H9 (cell line): ENCODE measurements around the gene EIF5A. TPM values are rescaled to one million over a fixed set of nuclear protein-coding genes. Genes with fewer than 3 reads are reported as not detected.
A peak's percentile ranks its signal among the peaks of the same experiment; 100 is the strongest.

Experiments
- DNase-seq: peaks from one replicate; pipeline ENCODE4 v3.0.0-alpha.2; 2017
- H2AFZ ChIP-seq: one replicate; pipeline ENCODE4 v1.6.1; 2013; ENCODE audit warnings: mild to moderate bottlenecking, low read length, control low read depth, moderate library complexity
- H2AK5ac ChIP-seq: 2 replicates; pipeline ENCODE4 v1.6.1; 2013; ENCODE audit warnings: low read length, control low read depth, mixed read lengths; ENCODE audit not compliant: insufficient read length
- H2BK120ac ChIP-seq: one replicate; pipeline ENCODE4 v1.6.1; 2013; ENCODE audit warnings: low read depth, mild to moderate bottlenecking, low read length, control low read depth, inconsistent platforms; ENCODE audit not compliant: poor library complexity, severe bottlenecking
- H2BK12ac ChIP-seq: 2 replicates; pipeline ENCODE4 v1.6.1; 2013; ENCODE audit warnings: low read length, control low read depth, mixed read lengths, low read depth; ENCODE audit not compliant: insufficient read length
- H2BK15ac ChIP-seq: 2 replicates; pipeline ENCODE4 v1.6.1; 2013; ENCODE audit warnings: low read depth, low read length, control low read depth
- H2BK20ac ChIP-seq: one replicate; pipeline ENCODE4 v1.6.1; 2013; ENCODE audit warnings: low read depth, mild to moderate bottlenecking, low read length, control low read depth, inconsistent platforms; ENCODE audit not compliant: poor library complexity, severe bottlenecking
- H2BK5ac ChIP-seq: 2 replicates; pipeline ENCODE4 v1.6.1; 2013; ENCODE audit warnings: low read length, control low read depth, mixed read lengths; ENCODE audit not compliant: insufficient read length
- H3K14ac ChIP-seq: 2 replicates; pipeline ENCODE4 v1.6.1; 2013; ENCODE audit warnings: low read length, control low read depth; ENCODE audit not compliant: insufficient read depth
- H3K18ac ChIP-seq: 2 replicates; pipeline ENCODE4 v1.6.1; 2013; ENCODE audit warnings: low read depth, mild to moderate bottlenecking, mixed read lengths, low read length, control low read depth; ENCODE audit not compliant: insufficient read length
- H3K23ac ChIP-seq: 2 replicates; pipeline ENCODE4 v1.6.1; 2013; ENCODE audit warnings: low read length, control low read depth, mixed read lengths, low read depth; ENCODE audit not compliant: insufficient read length
- H3K23me2 ChIP-seq: 2 replicates; pipeline ENCODE4 v1.6.1; 2013; ENCODE audit warnings: low read depth, mild to moderate bottlenecking, mixed read lengths, low read length, control low read depth; ENCODE audit not compliant: insufficient read length, poor library complexity, severe bottlenecking
- H3K27ac ChIP-seq: 2 replicates; pipeline ENCODE4 v1.5.1; 2013; ENCODE audit warnings: low read length, control low read depth, mixed read lengths, low read depth; ENCODE audit not compliant: insufficient read length
- H3K27me3 ChIP-seq: 2 replicates; pipeline ENCODE4 v1.6.1; 2013; ENCODE audit warnings: low read length, control low read depth, inconsistent platforms; ENCODE audit not compliant: insufficient read depth
- H3K4ac ChIP-seq: 2 replicates; pipeline ENCODE4 v1.6.1; 2013; ENCODE audit warnings: low read depth, mild to moderate bottlenecking, control low read depth, inconsistent platforms, low read length, moderate library complexity
- H3K4me1 ChIP-seq: 2 replicates; pipeline ENCODE4 v1.6.1; 2013; ENCODE audit warnings: low read length, control low read depth, inconsistent platforms; ENCODE audit not compliant: insufficient read depth
- H3K4me2 ChIP-seq: 2 replicates; pipeline ENCODE4 v1.6.1; 2013; ENCODE audit warnings: low read length, control low read depth, mixed read lengths; ENCODE audit not compliant: insufficient read length, insufficient read depth
- H3K56ac ChIP-seq: 2 replicates; pipeline ENCODE4 v1.6.1; 2013; ENCODE audit warnings: low read depth, mild to moderate bottlenecking, mixed read lengths, low read length, control low read depth; ENCODE audit not compliant: insufficient read length
- H3K79me1 ChIP-seq: 2 replicates; pipeline ENCODE4 v1.6.1; 2013; ENCODE audit warnings: low read depth, mild to moderate bottlenecking, moderate library complexity, low read length, control low read depth, inconsistent platforms; ENCODE audit not compliant: insufficient read depth, poor library complexity, severe bottlenecking
- H3K79me2 ChIP-seq: 2 replicates; pipeline ENCODE4 v1.6.1; 2013; ENCODE audit warnings: low read length, control low read depth, inconsistent platforms; ENCODE audit not compliant: insufficient read depth
- H3K9ac ChIP-seq: 2 replicates; pipeline ENCODE4 v1.6.1; 2013; ENCODE audit warnings: low read length, control low read depth, mixed read lengths; ENCODE audit not compliant: insufficient read length; ENCODE audit errors: extremely low read depth
- H3K9me3 ChIP-seq: one replicate; pipeline ENCODE4 v1.6.1; 2013; ENCODE audit warnings: low read depth, low read length, inconsistent platforms; ENCODE audit not compliant: control insufficient read depth
- H3T11ph ChIP-seq: one replicate; pipeline ENCODE4 v1.6.1; 2013; ENCODE audit warnings: mild to moderate bottlenecking, low read length, control low read depth, inconsistent platforms
- H4K20me1 ChIP-seq: one replicate; pipeline ENCODE4 v1.6.1; 2013; ENCODE audit not compliant: control insufficient read depth, insufficient read length, insufficient read depth
- H4K5ac ChIP-seq: 2 replicates; pipeline ENCODE4 v1.6.1; 2013; ENCODE audit warnings: low read depth, mild to moderate bottlenecking, mixed read lengths, low read length, control low read depth; ENCODE audit not compliant: insufficient read length
- H4K8ac ChIP-seq: replicated peaks from 2 replicates; pipeline ENCODE4 v1.6.1; 2013; ENCODE audit warnings: low read length, control low read depth, mixed read lengths, low read depth; ENCODE audit not compliant: insufficient read length
- H4K91ac ChIP-seq: 2 replicates; pipeline ENCODE4 v1.6.1; 2013; ENCODE audit warnings: low read depth, mild to moderate bottlenecking, moderate library complexity, mixed read lengths, low read length, control low read depth; ENCODE audit not compliant: insufficient read length
- H3K27ac Mint-ChIP-seq, 3 experiments: 2 replicates in 2 of 3; 3 replicates in 1 of 3; pipeline ENCODE4 v1.8.0; 2020 to 2021; ENCODE audit warnings: mixed read lengths in 3 of 3, mild to moderate bottlenecking in 1 of 3, moderate library complexity in 1 of 3
- H3K27me3 Mint-ChIP-seq: 2 replicates; pipeline ENCODE4 v1.8.0; 2021; ENCODE audit warnings: low read depth, mild to moderate bottlenecking, moderate library complexity, mixed read lengths
- H3K36me3 Mint-ChIP-seq, 3 experiments: 2 replicates in 2 of 3; 3 replicates in 1 of 3; pipeline ENCODE4 v1.8.0; 2020 to 2021; ENCODE audit warnings: low read depth in 3 of 3, mixed read lengths in 3 of 3; ENCODE audit not compliant: insufficient read depth in 1 of 3
- H3K4me1 Mint-ChIP-seq, 2 experiments: 2 replicates each; pipeline ENCODE4 v1.8.0; 2020; ENCODE audit warnings: mixed read lengths in 2 of 2
- H3K4me3 Mint-ChIP-seq, 2 experiments: 2 replicates in 1 of 2; 3 replicates in 1 of 2; pipeline ENCODE4 v1.8.0; 2020 to 2021; ENCODE audit warnings: mild to moderate bottlenecking in 2 of 2, mixed read lengths in 2 of 2, moderate library complexity in 1 of 2
- H3K9me3 Mint-ChIP-seq, 2 experiments: 2 replicates in 1 of 2; 3 replicates in 1 of 2; pipeline ENCODE4 v1.8.0; 2020; ENCODE audit warnings: mild to moderate bottlenecking in 2 of 2, mixed read lengths in 2 of 2, moderate library complexity in 1 of 2
- WGBS: extraction: QIAGEN DNeasy Blood & Tissue Kit; methylation state at CpG from one replicate; pipeline ENCODE4 v1.1.7; 2013; ENCODE audit warnings: missing lambda C conversion rate, low lambda C conversion rate, mixed read lengths; ENCODE audit not compliant: insufficient read length; ENCODE audit errors: extremely low coverage; 5-methylcytosine and 5-hydroxymethylcytosine counted together
- total RNA-seq: library from RNA; stranded (reverse); gene quantifications from 2 replicates; pipeline ENCODE4 v1.2.1, GENCODE V29; 2021
- TF ChIP-seq, protein P1 (sequence below): fragments of 200-600 bp; sonication (generic); conservative IDR thresholded peaks from 3 replicates; pipeline ENCODE4 v1.8.0; 2021; ENCODE audit warnings: antibody characterized with exemption, mild to moderate bottlenecking

Gene EIF5A
- total RNA-seq, 1 experiment from 2014 or later: 978 TPM

- H3K9me3 ChIP-seq: no peaks in the 10 kb centered on the region
- peaks cover 18 to 23% of the 10 kb centered on the region in 2 experiments for H3K4me1 Mint-ChIP-seq
- no peak overlapping the region for H3K4me2 ChIP-seq
- no peaks in the 10 kb centered on the region; the same call in 1 of the 2 replicates for H3K79me2 ChIP-seq
- H4K20me1 ChIP-seq: no peaks in the 10 kb centered on the region
- H2BK15ac ChIP-seq: no peak overlapping the region
- H3K27me3 Mint-ChIP-seq: peaks cover 12% of the 10 kb centered on the region
- no peak overlapping the region for H3T11ph ChIP-seq
- no peaks in the 10 kb centered on the region for H3K9me3 Mint-ChIP-seq
- H3K18ac ChIP-seq: no peak overlapping the region
- H4K5ac ChIP-seq: no peak overlapping the region
- H3K23ac ChIP-seq: no peak overlapping the region
- H3K27ac Mint-ChIP-seq: no peak overlapping the region
- H3K23me2 ChIP-seq: no peaks in the 10 kb centered on the region
- no peak overlapping the region for H3K4ac ChIP-seq
- DNase-seq: no peak
- H3K14ac ChIP-seq: no peak overlapping the region
- no peak overlapping the region for H3K56ac ChIP-seq
- no peak overlapping the region for H2BK12ac ChIP-seq
- H3K4me1 ChIP-seq: no peaks in the 10 kb centered on the region
- H3K27ac ChIP-seq: no peak overlapping the region
- no peak overlapping the region for H4K8ac ChIP-seq
- no peak overlapping the region for H2AFZ ChIP-seq
- H2BK120ac ChIP-seq: no peak overlapping the region
- H4K91ac ChIP-seq: no peak overlapping the region
- no CpG with 5 or more reads among the region's 8 CpGs for WGBS
- no peak overlapping the region for H2BK20ac ChIP-seq
- H3K9ac ChIP-seq: no peak overlapping the region
- TF ChIP-seq, protein P1, sequence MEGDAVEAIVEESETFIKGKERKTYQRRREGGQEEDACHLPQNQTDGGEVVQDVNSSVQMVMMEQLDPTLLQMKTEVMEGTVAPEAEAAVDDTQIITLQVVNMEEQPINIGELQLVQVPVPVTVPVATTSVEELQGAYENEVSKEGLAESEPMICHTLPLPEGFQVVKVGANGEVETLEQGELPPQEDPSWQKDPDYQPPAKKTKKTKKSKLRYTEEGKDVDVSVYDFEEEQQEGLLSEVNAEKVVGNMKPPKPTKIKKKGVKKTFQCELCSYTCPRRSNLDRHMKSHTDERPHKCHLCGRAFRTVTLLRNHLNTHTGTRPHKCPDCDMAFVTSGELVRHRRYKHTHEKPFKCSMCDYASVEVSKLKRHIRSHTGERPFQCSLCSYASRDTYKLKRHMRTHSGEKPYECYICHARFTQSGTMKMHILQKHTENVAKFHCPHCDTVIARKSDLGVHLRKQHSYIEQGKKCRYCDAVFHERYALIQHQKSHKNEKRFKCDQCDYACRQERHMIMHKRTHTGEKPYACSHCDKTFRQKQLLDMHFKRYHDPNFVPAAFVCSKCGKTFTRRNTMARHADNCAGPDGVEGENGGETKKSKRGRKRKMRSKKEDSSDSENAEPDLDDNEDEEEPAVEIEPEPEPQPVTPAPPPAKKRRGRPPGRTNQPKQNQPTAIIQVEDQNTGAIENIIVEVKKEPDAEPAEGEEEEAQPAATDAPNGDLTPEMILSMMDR: no peak
- H3K27me3 ChIP-seq: no peaks in the 10 kb centered on the region
- H2AK5ac ChIP-seq: no peak overlapping the region
- no peak overlapping the region for H2BK5ac ChIP-seq
- H3K79me1 ChIP-seq: no peaks in the 10 kb centered on the region
- peak overlapping the region in 1 of 2 experiments; percentile 56; a peak in 1 of 5 replicates for H3K4me3 Mint-ChIP-seq
- no peaks in the 10 kb centered on the region for H3K36me3 Mint-ChIP-seq
Observed at GRCh38 chr17:7356756-7357155, 49.3 kb downstream of the EIF5A start.
